Measurements from ENCODE around the gene CCDC7.
"Not testable (repeated sequence)": the region's sequence is repeated elsewhere in the genome, so short reads cannot be mapped to it uniquely, and the experiment has no call there.

CCDC7 gene

GRCh38 chr10:32459051-32459698 lies 13.2 kb downstream of the CCDC7 start:
- no peak for DNase-seq

GRCh38 chr10:32461203-32461602 lies 15.3 kb downstream of the CCDC7 start:
- no peak for DNase-seq

GRCh38 chr10:32471232-32471631 lies 25.3 kb downstream of the CCDC7 start:
- no peak for DNase-seq

GRCh38 chr10:32477499-32477898 lies 31.6 kb downstream of the CCDC7 start:
- DNase-seq: no peak

- DNase-seq: no peak
These were observed 35.7 kb downstream of the CCDC7 start for GRCh38 chr10:32481606-32482005.

- not testable (repeated sequence) for DNase-seq
These were observed 37.1 kb downstream of the CCDC7 start for GRCh38 chr10:32483019-32483502.

- not testable (repeated sequence) for DNase-seq
These were observed 42.1 kb downstream of the CCDC7 start for GRCh38 chr10:32488038-32488437.

GRCh38 chr10:32489158-32489557 lies 43.2 kb downstream of the CCDC7 start:
- DNase-seq: no peak

- DNase-seq: no peak
These were observed 44.0 kb downstream of the CCDC7 start for GRCh38 chr10:32489901-32490300.

GRCh38 chr10:32494562-32494961 lies 48.6 kb downstream of the CCDC7 start:
- DNase-seq: not testable (repeated sequence)

GRCh38 chr10:32500136-32500535 lies 54.2 kb downstream of the CCDC7 start:
- not testable (repeated sequence) for DNase-seq

GRCh38 chr10:32501906-32502305 lies 56.0 kb downstream of the CCDC7 start:
- no peak for DNase-seq

- not testable (repeated sequence) for DNase-seq
These were observed 60.0 kb downstream of the CCDC7 start for GRCh38 chr10:32505762-32506420.

GRCh38 chr10:32511599-32511998 lies 65.7 kb downstream of the CCDC7 start:
- no peak for DNase-seq

GRCh38 chr10:32516567-32517495 lies 70.9 kb downstream of the CCDC7 start:
- DNase-seq: no peak

GRCh38 chr10:32530231-32530630 lies 84.3 kb downstream of the CCDC7 start:
- no peak for DNase-seq

- no peak for DNase-seq
These were observed 92.3 kb downstream of the CCDC7 start for GRCh38 chr10:32538256-32538655.

- DNase-seq: no peak
These were observed 94.9 kb downstream of the CCDC7 start for GRCh38 chr10:32540691-32541470.

GRCh38 chr10:32548208-32548607 lies 102.3 kb downstream of the CCDC7 start:
- DNase-seq: no peak

GRCh38 chr10:32556783-32557395 lies 110.9 kb downstream of the CCDC7 start:
- no peak for DNase-seq

- not testable (repeated sequence) for DNase-seq
These were observed 116.8 kb downstream of the CCDC7 start for GRCh38 chr10:32562695-32563094.

- DNase-seq: no peak
These were observed 131.5 kb downstream of the CCDC7 start for GRCh38 chr10:32577448-32577847.
